HG03139 (cell line): ENCODE data around the gene LIMCH1.

Source experiments
- ATAC-seq: cut with Tn5 transposase; IDR thresholded peaks from one replicate; pipeline ENCODE4 v1.9.1; 2021; ENCODE audit not compliant: unreplicated experiment

The LIMCH1 gene

GRCh38 chr4:41559940-41560516 lies 22.1 kb downstream of the LIMCH1 start:
- ATAC-seq: no peak

- no peak for ATAC-seq
These were observed 23.3 kb downstream of the LIMCH1 start for GRCh38 chr4:41561244-41561643.

GRCh38 chr4:41567186-41567585 lies 29.2 kb downstream of the LIMCH1 start:
- ATAC-seq: no peak

- ATAC-seq: no peak
These were observed 30.4 kb downstream of the LIMCH1 start for GRCh38 chr4:41568363-41568762.

- ATAC-seq: no peak
These were observed 32.0 kb downstream of the LIMCH1 start for GRCh38 chr4:41569961-41570360.

GRCh38 chr4:41571422-41571821 lies 33.5 kb downstream of the LIMCH1 start:
- ATAC-seq: no peak

GRCh38 chr4:41572516-41572915 lies 34.6 kb downstream of the LIMCH1 start:
- no peak for ATAC-seq

- no peak for ATAC-seq
These were observed 35.0 kb downstream of the LIMCH1 start for GRCh38 chr4:41572956-41573355.

GRCh38 chr4:41573502-41574001 lies 35.6 kb downstream of the LIMCH1 start:
- ATAC-seq: no peak

GRCh38 chr4:41575207-41575606 lies 37.2 kb downstream of the LIMCH1 start:
- no peak for ATAC-seq

- ATAC-seq: no peak
These were observed 37.7 kb downstream of the LIMCH1 start for GRCh38 chr4:41575665-41576064.

- no peak for ATAC-seq
These were observed 41.1 kb downstream of the LIMCH1 start for GRCh38 chr4:41579043-41579442.

- ATAC-seq: no peak
These were observed 41.6 kb downstream of the LIMCH1 start for GRCh38 chr4:41579526-41579925.

- ATAC-seq: no peak
These were observed 42.0 kb downstream of the LIMCH1 start for GRCh38 chr4:41580007-41580406.

- ATAC-seq: no peak
These were observed 48.8 kb downstream of the LIMCH1 start for GRCh38 chr4:41586675-41587225.

- ATAC-seq: no peak
These were observed 49.3 kb downstream of the LIMCH1 start for GRCh38 chr4:41587286-41587685.

- ATAC-seq: no peak
These were observed 52.6 kb downstream of the LIMCH1 start for GRCh38 chr4:41590591-41590990.

GRCh38 chr4:41594432-41594831 lies 56.5 kb downstream of the LIMCH1 start:
- ATAC-seq: no peak

- ATAC-seq: no peak
These were observed 59.5 kb downstream of the LIMCH1 start for GRCh38 chr4:41597494-41597893.

- no peak for ATAC-seq
These were observed 60.6 kb downstream of the LIMCH1 start for GRCh38 chr4:41598580-41598979.

GRCh38 chr4:41599192-41599786 lies 61.3 kb downstream of the LIMCH1 start:
- no peak for ATAC-seq

GRCh38 chr4:41600243-41600912 lies 62.4 kb downstream of the LIMCH1 start:
- no peak for ATAC-seq
